H1 (cell line): Measurements from ENCODE around the gene EWSR1. TPM values are rescaled to one million over a fixed set of nuclear protein-coding genes. Genes with fewer than 3 reads are reported as not detected.

Experiments used
- CTCF ChIA-PET: fragments of 300-600 bp; sonication (Branson Sonifier 250); formaldehyde crosslinking; loops from one replicate; lab custom pipeline; 2021; ENCODE audit not compliant: partially characterized antibody; lab: Charles Lee
- POLR2A ChIA-PET: fragments of 300-600 bp; sonication (Branson Sonifier 250); formaldehyde crosslinking; loops from one replicate; lab custom pipeline; 2021; ENCODE audit warnings: inconsistent platforms; ENCODE audit not compliant: partially characterized antibody; lab: Charles Lee
- DNase-seq, 2 experiments: peaks; one replicate each; pipeline versions ENCODE4 v3.0.0 to v3.0.0-alpha.2; 2010 to 2022; ENCODE audit warnings: low spot score in 2 of 2, low read depth in 1 of 2, mixed read lengths in 1 of 2
- FAIRE-seq: peaks from 2 replicates; lab custom pipeline; 2011; peaks lifted over from hg19 to GRCh38; lab: Jason Lieb, UNC
- H2AFZ ChIP-seq: 2 replicates; pipeline ENCODE4 v1.8.1; 2012; ENCODE audit warnings: low read length, inconsistent platforms
- H2AK5ac ChIP-seq: 2 replicates; pipeline ENCODE4 v1.6.1; 2013; ENCODE audit warnings: low read depth, low read length
- H2BK120ac ChIP-seq: replicated peaks from 2 replicates; pipeline ENCODE3; 2013; ENCODE audit warnings: low read depth, low read length, inconsistent platforms
- H2BK12ac ChIP-seq: 2 replicates; pipeline ENCODE4 v1.6.1; 2013; ENCODE audit warnings: low read depth, low read length
- H2BK15ac ChIP-seq: 2 replicates; pipeline ENCODE4 v1.6.1; 2013; ENCODE audit warnings: low read length
- H2BK20ac ChIP-seq: 2 replicates; pipeline ENCODE4 v1.6.1; 2013; ENCODE audit warnings: low read length
- H2BK5ac ChIP-seq: 2 replicates; pipeline ENCODE4 v1.6.1; 2013; ENCODE audit warnings: low read depth, low read length
- H3K14ac ChIP-seq: 2 replicates; pipeline ENCODE4 v1.6.1; 2013; ENCODE audit warnings: inconsistent platforms; ENCODE audit not compliant: insufficient read length
- H3K18ac ChIP-seq: 2 replicates; pipeline ENCODE4 v1.6.1; 2013; ENCODE audit warnings: low read length; ENCODE audit errors: extremely low read depth
- H3K23ac ChIP-seq: 2 replicates; pipeline ENCODE4 v1.6.1; 2013; ENCODE audit warnings: inconsistent platforms; ENCODE audit not compliant: insufficient read length
- H3K23me2 ChIP-seq: 2 replicates; pipeline ENCODE4 v1.6.1; 2013; ENCODE audit warnings: low read depth, low read length
- H3K27ac ChIP-seq: 2 replicates; pipeline ENCODE4 v1.6.1; 2011; ENCODE audit warnings: low read depth, low read length, inconsistent platforms
- H3K27me3 ChIP-seq, 4 experiments: replicated peaks in 1 of 4; 1 replicate in 1 of 4; 2 replicates in 3 of 4; pipeline versions ENCODE4 v1.6.1 to v1.8.1; 2011 to 2013; ENCODE audit warnings: low read length in 3 of 4, mild to moderate bottlenecking in 3 of 4, inconsistent platforms in 2 of 4, mixed read lengths in 2 of 4, moderate library complexity in 1 of 4; ENCODE audit not compliant: control insufficient read depth in 3 of 4, insufficient read depth in 3 of 4; ENCODE audit errors: extremely low read depth in 1 of 4
- H3K36me3 ChIP-seq, 4 experiments: 2 replicates each; pipeline versions ENCODE4 v1.6.1 to v1.8.1; 2011 to 2013; ENCODE audit warnings: mild to moderate bottlenecking in 4 of 4, low read length in 3 of 4, moderate library complexity in 2 of 4, control low read depth in 1 of 4, inconsistent platforms in 1 of 4; ENCODE audit not compliant: insufficient read depth in 4 of 4, control insufficient read depth in 2 of 4
- H3K4ac ChIP-seq: replicated peaks from 2 replicates; pipeline ENCODE3; 2013; ENCODE audit warnings: low read length, low read depth, mixed read lengths, inconsistent platforms; ENCODE audit not compliant: insufficient read length
- H3K4me1 ChIP-seq, 4 experiments: replicated peaks in 1 of 4; 1 replicate in 1 of 4; 2 replicates in 3 of 4; pipeline versions ENCODE4 v1.6.1 to v1.8.1; 2011 to 2013; ENCODE audit warnings: low read length in 3 of 4, inconsistent platforms in 2 of 4, mixed read lengths in 1 of 4; ENCODE audit not compliant: insufficient read depth in 4 of 4, control insufficient read depth in 3 of 4
- H3K4me2 ChIP-seq, 2 experiments: 2 replicates each; pipeline versions ENCODE4 v1.6.1 to v1.8.1; 2011 to 2013; ENCODE audit warnings: low read depth in 2 of 2, low read length in 2 of 2, control low read depth in 1 of 2, inconsistent platforms in 1 of 2, mild to moderate bottlenecking in 1 of 2; ENCODE audit not compliant: insufficient read depth in 1 of 2
- H3K4me3 ChIP-seq, 4 experiments: fragments of 200-600, 300-600 bp in 1 of 4; sonication (generic), shearing (Covaris generic), sonication (Bioruptor Twin) in 1 of 4; 2 replicates each; pipeline versions ENCODE4 v1.5.1 to v1.8.1; 2011 to 2016; ENCODE audit warnings: low read length in 4 of 4, low read depth in 3 of 4, control low read depth in 2 of 4, inconsistent platforms in 2 of 4, mild to moderate bottlenecking in 2 of 4, mixed read lengths in 1 of 4, moderate library complexity in 1 of 4; ENCODE audit not compliant: insufficient read depth in 2 of 4; ENCODE audit errors: extremely low read depth in 1 of 4
- H3K56ac ChIP-seq: replicated peaks from 2 replicates; pipeline ENCODE3; 2013; ENCODE audit warnings: low read depth, mild to moderate bottlenecking, mixed read lengths, low read length, inconsistent platforms; ENCODE audit not compliant: insufficient read length
- H3K79me1 ChIP-seq: 2 replicates; pipeline ENCODE4 v1.6.1; 2013; ENCODE audit warnings: low read depth, low read length, control low read depth
- H3K79me2 ChIP-seq, 2 experiments: 2 replicates each; pipeline versions ENCODE4 v1.6.1 to v1.8.1; 2012 to 2013; ENCODE audit warnings: low read length in 2 of 2, mild to moderate bottlenecking in 2 of 2, inconsistent platforms in 1 of 2; ENCODE audit not compliant: insufficient read depth in 2 of 2, control insufficient read depth in 1 of 2
- H3K9ac ChIP-seq, 4 experiments: replicated peaks in 1 of 4; 1 replicate in 1 of 4; 2 replicates in 3 of 4; pipeline versions ENCODE4 v1.6.1 to v1.8.1; 2011 to 2013; ENCODE audit warnings: low read depth in 3 of 4, low read length in 3 of 4, control low read depth in 2 of 4, mild to moderate bottlenecking in 2 of 4, moderate library complexity in 2 of 4, inconsistent platforms in 1 of 4; ENCODE audit errors: extremely low read depth in 1 of 4
- H3K9me3 ChIP-seq, 2 experiments: 2 replicates each; pipeline versions ENCODE4 v1.6.1 to v1.8.1; 2012 to 2013; ENCODE audit warnings: mild to moderate bottlenecking in 2 of 2, moderate library complexity in 2 of 2, control low read depth in 1 of 2, inconsistent platforms in 1 of 2, low read depth in 1 of 2, low read length in 1 of 2, mixed read lengths in 1 of 2; ENCODE audit not compliant: insufficient read depth in 2 of 2
- H4K20me1 ChIP-seq, 2 experiments: replicated peaks in 1 of 2; 2 replicates each; pipeline versions ENCODE3 to v1.8.1; 2011 to 2013; ENCODE audit warnings: inconsistent platforms in 2 of 2, low read length in 2 of 2, mild to moderate bottlenecking in 1 of 2; ENCODE audit not compliant: insufficient read depth in 2 of 2, control insufficient read depth in 1 of 2
- H4K5ac ChIP-seq: 2 replicates; pipeline ENCODE4 v1.6.1; 2013; ENCODE audit warnings: low read length, low read depth, mixed read lengths, inconsistent platforms; ENCODE audit not compliant: insufficient read length
- H4K8ac ChIP-seq: 2 replicates; pipeline ENCODE4 v1.8.0; 2013; ENCODE audit warnings: mild to moderate bottlenecking, moderate library complexity, low read length, inconsistent platforms; ENCODE audit not compliant: insufficient read depth; ENCODE audit errors: extremely low read depth
- H4K91ac ChIP-seq: replicated peaks from 2 replicates; pipeline ENCODE3; 2013; ENCODE audit warnings: low read length, mixed read lengths, inconsistent platforms; ENCODE audit not compliant: insufficient read length
- BCL11A ChIP-seq, 2 experiments: IDR thresholded peaks; one replicate each; pipeline ENCODE4 v1.6.1; 2011; ENCODE audit warnings: low read depth in 2 of 2, low read length in 2 of 2, mild to moderate bottlenecking in 2 of 2
- CEBPB ChIP-seq: IDR thresholded peaks from 2 replicates; pipeline ENCODE4 v1.6.1; 2012; ENCODE audit warnings: low read depth, low read length
- CHD1 ChIP-seq: IDR thresholded peaks from 2 replicates; pipeline ENCODE4 v1.6.1; 2012; ENCODE audit warnings: low read depth, low read length, improper control_type of control experiment
- EZH2 ChIP-seq: fragments of 200-600 bp; sonication (generic); IDR thresholded peaks from 2 replicates; pipeline ENCODE4 v1.7.1; 2012; ENCODE audit warnings: low read depth, mild to moderate bottlenecking, moderate library complexity, low read length, inconsistent platforms; ENCODE audit not compliant: severe bottlenecking
- POLR2A ChIP-seq, 2 experiments: IDR thresholded peaks; 1 replicate in 1 of 2; 2 replicates in 1 of 2; pipeline ENCODE4 v1.6.1; 2011; ENCODE audit warnings: low read depth in 2 of 2, low read length in 2 of 2, mild to moderate bottlenecking in 2 of 2; ENCODE audit errors: control extremely low read depth in 1 of 2
- POU5F1 ChIP-seq: IDR thresholded peaks from 2 replicates; pipeline ENCODE4 v1.6.1; 2011; ENCODE audit warnings: low read depth, mild to moderate bottlenecking, low read length, moderate library complexity
- RAD21 ChIP-seq, 2 experiments: IDR thresholded peaks in 1 of 2; conservative IDR thresholded peaks in 1 of 2; 2 replicates each; pipeline ENCODE4 v1.6.1; 2011; ENCODE audit warnings: low read depth in 2 of 2, low read length in 2 of 2, improper control_type of control experiment in 1 of 2, inconsistent platforms in 1 of 2, mild to moderate bottlenecking in 1 of 2, moderate library complexity in 1 of 2
- RXRA ChIP-seq: IDR thresholded peaks from 2 replicates; pipeline ENCODE4 v1.6.1; 2011; ENCODE audit warnings: low read depth, mild to moderate bottlenecking, low read length, moderate library complexity; ENCODE audit not compliant: insufficient read depth
- SAP30 ChIP-seq: fragments of 300-600 bp; sonication (generic); IDR thresholded peaks from 2 replicates; pipeline ENCODE4 v1.7.1; 2012; ENCODE audit warnings: low read length, moderate library complexity, mild to moderate bottlenecking, inconsistent platforms; ENCODE audit not compliant: insufficient read depth, insufficient replicate concordance
- SP4 ChIP-seq: IDR thresholded peaks from 2 replicates; pipeline ENCODE4 v1.6.1; 2012; ENCODE audit warnings: low read length, inconsistent platforms
- WGBS, 2 experiments: shearing (Covaris generic) in 1 of 2; methylation state at CpG; one replicate each; pipeline versions ENCODE4 v1.1.6 to v1.1.7; 2013 to 2015; ENCODE audit warnings: low lambda C conversion rate in 2 of 2, mixed read lengths in 2 of 2, inconsistent platforms in 1 of 2, low coverage in 1 of 2, missing lambda C conversion rate in 1 of 2; ENCODE audit not compliant: insufficient replicate concordance in 2 of 2, insufficient coverage in 1 of 2, insufficient read length in 1 of 2; ENCODE audit errors: extremely low coverage in 1 of 2, missing lambda C conversion rate in 1 of 2; 5-methylcytosine and 5-hydroxymethylcytosine counted together
- polyA plus RNA-seq, 7 experiments: library from polyadenylated mRNA; depleted of rRNA in 3 of 7; stranded (reverse) in 5 of 7; unstranded in 2 of 7; fragments of >200 nt in 5 of 7; fragments of 200-250 nt in 2 of 7; gene quantifications; 1 replicate in 5 of 7; 2 replicates in 1 of 7; 4 replicates in 1 of 7; pipeline versions ENCODE4 v1.2.1 to v1.2.3, GENCODE V29; 2011 to 2013; ENCODE audit warnings: missing spikeins in 2 of 7, mixed read lengths in 2 of 7
- total RNA-seq: library from RNA; stranded (reverse); fragmentation: NEBNext Ultra II Directional; extraction: Animal tissue kit (Norgen Biotek cat#: 25700); gene quantifications from 2 replicates; pipeline ENCODE4 v1.2.1, GENCODE V29; 2021
- TF ChIP-seq, protein P1 (sequence below): IDR thresholded peaks from 2 replicates; pipeline ENCODE4 v1.6.1; 2011; ENCODE audit warnings: low read depth, mild to moderate bottlenecking, low read length; ENCODE audit not compliant: insufficient read depth

Gene EWSR1
- total and polyA plus RNA-seq, 2 of the 8 experiments (the other 6 are each of a cell fraction or from before 2014, with no cell fraction given), result 387 to 930 TPM

DNA sequence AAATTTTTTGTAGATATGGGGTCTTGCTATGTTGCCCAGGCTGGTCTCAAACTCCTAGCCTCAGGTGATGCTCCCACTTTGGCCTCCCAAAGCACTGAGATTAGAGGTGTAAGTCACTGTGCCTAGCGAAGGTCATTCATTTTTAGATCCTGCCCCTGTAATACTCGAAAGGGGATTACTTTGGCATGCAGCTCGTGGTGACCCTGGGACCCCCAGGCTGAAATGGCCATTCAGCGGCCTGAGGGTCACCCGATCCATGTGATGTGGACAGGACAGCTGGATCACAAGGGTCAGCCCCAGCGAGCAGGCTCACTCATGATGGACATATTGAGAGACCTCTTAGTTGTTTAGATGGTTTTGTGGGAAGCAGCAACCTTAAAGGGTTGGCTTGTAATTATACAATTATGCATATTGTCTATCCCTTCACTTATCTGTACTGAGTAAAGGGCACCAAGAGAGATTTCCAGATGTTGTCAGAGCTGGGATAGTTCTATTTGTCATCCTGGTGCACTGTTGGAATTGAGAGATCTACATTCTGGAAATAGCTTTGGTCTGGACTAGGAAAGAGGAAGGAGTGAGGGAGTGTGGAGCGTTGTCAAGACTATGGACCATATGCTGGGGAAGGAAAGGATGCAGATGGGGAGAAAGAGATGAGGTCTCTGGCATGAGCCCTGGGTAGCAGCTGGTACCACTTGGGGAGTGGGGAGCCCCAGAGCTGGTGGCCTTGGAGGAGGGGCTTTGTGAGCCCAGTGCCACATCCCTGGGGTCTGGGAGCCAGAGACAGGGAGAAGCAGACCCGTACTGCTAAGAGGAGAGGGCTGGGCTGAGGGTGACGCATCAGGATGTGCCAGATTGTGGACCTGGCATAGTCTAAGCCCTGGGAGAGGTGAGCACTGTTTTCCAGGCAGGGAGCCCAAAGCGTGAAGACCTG is 15.8 kb upstream of the EWSR1 start:
- Histone ChIP-seq H4K91ac (no peak overlapping the region), H2AK5ac (no peak overlapping the region), H3K23ac (no peak overlapping the region), H3K4ac (no peak overlapping the region), H2BK20ac (no peak overlapping the region), H2AFZ (no peak overlapping the region), H3K27me3 (no peaks in the 10 kb centered on the region), H3K14ac (no peak overlapping the region), H3K56ac (no peak overlapping the region), H4K8ac (no peak overlapping the region; the same call in none of the 2 replicates), H3K9ac (no peak overlapping the region), H4K20me1 (peaks cover 0 to 3% of the 10 kb centered on the region in 2 experiments), H3K79me1 (no peaks in the 10 kb centered on the region), H3K36me3 (no peaks in the 10 kb centered on the region), H2BK5ac (no peak overlapping the region), H2BK15ac (no peak overlapping the region), H2BK12ac (no peak overlapping the region), H3K4me3 (no peak overlapping the region), H3K9me3 (no peaks in the 10 kb centered on the region), H2BK120ac (no peak overlapping the region), H3K4me2 (no peak overlapping the region), H3K4me1 (peaks cover 0 to 6% (median 0%) of the 10 kb centered on the region in 4 experiments; a peak in 2 of 7 replicates), H3K27ac (no peak overlapping the region), H3K18ac (no peak overlapping the region), H3K79me2 (no peaks in the 10 kb centered on the region), H4K5ac (no peak overlapping the region), H3K23me2 (no peaks in the 10 kb centered on the region)
- 91% methylated on average over 10 of the region's 10 CpGs; no CpG with 5 or more reads in 1 of the 2 experiments for WGBS, 2 experiments
- CTCF ChIA-PET, result interaction anchor here (0.8 to 1.7 kb wide), 2 partner anchors 49 to 95 kb away, joined by 3 to 10 read pairs; no protein-coding TSS in a partner anchor
- no peak for DNase-seq
- POLR2A ChIA-PET, result interaction anchor here (0.6 to 1.7 kb wide), 7 partner anchors 13 to 59 kb away, joined by 3 to 7 read pairs (median 3); partner anchors contain the start of genes EWSR1 and RHBDD3
- FAIRE-seq, result no peak
- TF ChIP-seq BCL11A (IDR thresholded peaks at IDR 0.05; ENCODE audit: low read depth in 2 of 2, low read length in 2 of 2) (no peak), EZH2 (no peak), SP4 (no peak), SAP30 (no peak), CHD1 (no peak), RXRA (no peak), CEBPB (no peak), POLR2A (IDR thresholded peaks at IDR 0.05; ENCODE audit: control extremely low read depth in 1 of 2, low read depth in 2 of 2, low read length in 2 of 2) (no peak), RAD21 (IDR thresholded peaks at IDR 0.05 in 1 of 2, conservative IDR thresholded peaks at IDR 0.05 in 1 of 2; ENCODE audit: low read depth in 2 of 2, low read length in 2 of 2) (no peak), POU5F1 (no peak)
- TF ChIP-seq, protein P1, sequence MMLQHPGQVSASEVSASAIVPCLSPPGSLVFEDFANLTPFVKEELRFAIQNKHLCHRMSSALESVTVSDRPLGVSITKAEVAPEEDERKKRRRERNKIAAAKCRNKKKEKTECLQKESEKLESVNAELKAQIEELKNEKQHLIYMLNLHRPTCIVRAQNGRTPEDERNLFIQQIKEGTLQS, result no peak
